Measurements from ENCODE around the gene GPATCH8.

DNA sequence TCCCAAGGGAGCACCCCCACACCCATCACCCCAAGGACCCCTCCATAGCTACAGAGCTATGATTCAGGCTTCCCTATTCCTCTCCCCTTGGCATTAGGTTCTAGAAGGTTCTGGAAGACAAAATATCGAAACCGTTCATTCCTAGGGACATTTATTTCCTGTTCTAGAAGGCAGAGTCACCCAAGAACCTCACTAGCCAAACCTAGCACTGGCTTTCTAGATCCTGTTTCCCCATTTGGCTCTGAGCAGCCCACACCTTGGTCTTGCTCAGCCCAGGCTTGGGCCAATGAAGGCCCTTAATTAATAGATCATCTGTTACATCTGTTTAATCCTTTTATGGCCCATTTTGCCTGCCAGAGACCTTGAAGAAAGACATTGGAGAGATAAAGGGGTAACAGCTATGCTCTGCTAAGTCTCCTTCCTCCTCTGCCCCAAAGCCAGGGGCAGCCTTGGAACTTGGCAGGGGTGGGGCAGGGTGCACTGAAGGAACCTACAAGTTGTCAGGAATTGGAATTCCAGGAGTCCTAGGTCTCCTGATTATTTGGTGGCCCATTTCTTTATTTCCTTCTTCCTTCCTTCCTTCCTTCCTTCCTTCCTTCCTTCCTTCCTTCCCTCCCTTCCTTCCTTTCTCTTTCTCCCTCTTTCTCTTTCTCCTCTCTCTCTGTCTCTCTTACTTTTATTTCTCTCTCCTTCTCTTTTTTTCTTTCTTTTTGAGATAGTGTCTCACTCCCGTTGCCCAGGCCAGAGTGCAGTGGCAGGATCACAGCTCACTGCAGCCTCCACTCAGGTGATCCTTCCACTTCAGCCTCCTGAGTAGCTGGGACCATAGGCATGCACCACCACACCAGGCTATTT lies 45.4 kb upstream of the GPATCH8 start:
- TF ChIP-seq, protein P1, sequence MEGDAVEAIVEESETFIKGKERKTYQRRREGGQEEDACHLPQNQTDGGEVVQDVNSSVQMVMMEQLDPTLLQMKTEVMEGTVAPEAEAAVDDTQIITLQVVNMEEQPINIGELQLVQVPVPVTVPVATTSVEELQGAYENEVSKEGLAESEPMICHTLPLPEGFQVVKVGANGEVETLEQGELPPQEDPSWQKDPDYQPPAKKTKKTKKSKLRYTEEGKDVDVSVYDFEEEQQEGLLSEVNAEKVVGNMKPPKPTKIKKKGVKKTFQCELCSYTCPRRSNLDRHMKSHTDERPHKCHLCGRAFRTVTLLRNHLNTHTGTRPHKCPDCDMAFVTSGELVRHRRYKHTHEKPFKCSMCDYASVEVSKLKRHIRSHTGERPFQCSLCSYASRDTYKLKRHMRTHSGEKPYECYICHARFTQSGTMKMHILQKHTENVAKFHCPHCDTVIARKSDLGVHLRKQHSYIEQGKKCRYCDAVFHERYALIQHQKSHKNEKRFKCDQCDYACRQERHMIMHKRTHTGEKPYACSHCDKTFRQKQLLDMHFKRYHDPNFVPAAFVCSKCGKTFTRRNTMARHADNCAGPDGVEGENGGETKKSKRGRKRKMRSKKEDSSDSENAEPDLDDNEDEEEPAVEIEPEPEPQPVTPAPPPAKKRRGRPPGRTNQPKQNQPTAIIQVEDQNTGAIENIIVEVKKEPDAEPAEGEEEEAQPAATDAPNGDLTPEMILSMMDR (IDR thresholded peaks at IDR 0.05 in 8 of 11, conservative IDR thresholded peaks at IDR 0.05 in 3 of 11): no peak
- TF ChIP-seq POLR2AphosphoS5 (IDR thresholded peaks at IDR 0.05): no peak
